HG03196 (cell line): ENCODE measurements around the gene USH1C.

Experiments used
- ATAC-seq: cut with Tn5 transposase; IDR thresholded peaks from one replicate; pipeline ENCODE4 v1.9.1; 2021; ENCODE audit not compliant: unreplicated experiment

USH1C gene

GRCh38 chr11:17544181-17544622, at the start of gene USH1C:
Gene USH1C, minus strand, starts transcription at chr11:17544416. Its CDS starts 109 bp downstream, at chr11:17544307.
- no peak for ATAC-seq

GRCh38 chr11:17593466-17594245, 49.4 kb upstream of the USH1C start:
- ATAC-seq = no peak

DNA sequence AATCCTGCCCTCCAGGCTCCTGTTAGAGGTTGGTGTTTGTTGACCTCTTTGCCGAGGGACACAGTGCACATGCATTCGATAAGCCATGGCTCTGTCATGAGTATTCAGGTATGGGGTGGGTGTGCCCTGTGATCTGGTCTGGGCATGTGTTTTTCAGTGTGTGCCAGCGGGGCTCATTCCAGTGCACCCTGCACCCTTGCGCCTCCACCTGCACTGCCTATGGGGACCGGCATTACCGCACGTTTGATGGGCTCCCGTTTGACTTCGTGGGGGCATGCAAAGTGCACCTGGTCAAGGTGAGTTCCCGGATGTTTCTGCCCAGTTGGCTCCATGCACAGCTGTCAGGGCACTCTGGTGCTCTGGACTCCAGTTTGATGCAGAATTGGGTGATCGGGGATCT, 47.1 kb upstream of the USH1C start:
- no peak for ATAC-seq

DNA sequence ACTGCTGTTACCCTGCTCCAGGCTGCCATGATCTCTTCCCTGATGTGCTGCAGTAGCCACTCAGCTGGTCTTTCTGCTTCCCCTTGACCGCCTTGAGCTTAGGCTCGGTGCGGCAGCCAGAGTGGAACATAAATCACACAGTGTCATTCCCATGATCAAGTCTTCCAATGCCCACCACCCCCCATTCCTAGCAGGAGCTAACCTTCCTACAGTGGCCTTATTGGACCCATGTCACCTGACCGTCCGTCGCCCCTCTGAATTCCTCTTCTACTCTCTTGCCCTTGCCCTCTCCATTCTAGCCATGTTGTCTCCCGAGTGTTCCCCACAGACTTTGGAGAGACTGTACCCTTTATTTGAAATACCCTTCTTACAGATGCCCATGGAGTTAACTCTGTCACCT, 46.2 kb upstream of the USH1C start:
- ATAC-seq = no peak

- ATAC-seq = no peak
These were observed 44.5 kb upstream of the USH1C start for GRCh38 chr11:17588721-17589120.

DNA sequence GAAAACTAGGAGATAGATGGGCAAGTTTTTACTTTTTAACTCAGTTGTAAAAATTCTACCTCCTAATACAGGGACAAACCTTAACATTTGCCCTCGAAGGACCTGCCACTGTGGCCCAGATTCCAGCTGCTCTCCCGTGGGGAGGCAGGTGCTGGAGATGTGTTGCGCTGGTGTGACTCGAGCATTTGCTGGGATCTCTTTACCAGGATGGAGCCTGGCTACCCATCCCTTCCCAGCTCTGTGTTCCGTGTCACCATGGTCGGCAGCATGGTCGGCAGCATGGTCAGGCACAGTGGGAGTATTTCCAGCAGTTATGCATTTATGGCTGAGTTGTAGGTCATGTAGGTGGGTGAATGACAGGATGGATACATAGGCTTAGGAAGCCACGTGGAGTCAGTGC, 44.0 kb upstream of the USH1C start:
- ATAC-seq = no peak

DNA sequence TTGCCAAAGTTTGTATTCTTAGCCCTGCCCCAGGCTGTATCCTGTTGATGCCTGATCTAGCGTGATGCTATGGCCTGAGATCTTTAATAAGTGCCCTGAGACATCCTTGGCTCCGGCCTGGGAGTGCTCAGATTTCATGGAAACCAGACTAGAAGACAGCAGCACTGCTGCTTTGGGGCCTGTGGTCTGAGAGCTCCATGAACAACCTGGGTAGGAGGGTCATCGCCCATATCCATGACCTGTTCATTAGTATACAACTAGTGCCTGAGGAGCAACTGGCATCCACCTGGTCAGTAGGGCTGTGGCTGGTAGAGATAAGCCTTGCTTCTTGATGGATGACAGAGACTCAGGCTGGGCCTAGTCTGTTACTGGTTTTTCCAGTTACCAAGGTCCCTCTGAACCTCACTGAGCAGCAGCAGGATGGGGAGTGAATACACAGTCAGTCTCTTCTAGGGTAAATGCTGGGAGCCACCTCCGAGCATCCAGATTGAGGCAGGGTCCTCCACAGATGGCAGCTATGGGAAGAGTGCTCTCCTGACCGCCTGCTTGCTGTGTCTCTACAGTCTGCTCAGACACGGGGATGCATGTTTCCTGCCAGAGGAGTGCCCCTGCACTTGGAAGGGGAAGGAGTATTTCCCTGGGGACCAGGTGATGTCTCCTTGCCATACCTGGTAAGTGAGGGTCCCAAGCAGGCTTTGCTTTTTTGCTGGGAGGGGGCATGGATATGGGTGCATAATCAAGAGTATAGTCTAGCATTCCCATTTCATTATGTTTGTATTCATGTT, 41.9 kb upstream of the USH1C start:
- no peak for ATAC-seq

DNA sequence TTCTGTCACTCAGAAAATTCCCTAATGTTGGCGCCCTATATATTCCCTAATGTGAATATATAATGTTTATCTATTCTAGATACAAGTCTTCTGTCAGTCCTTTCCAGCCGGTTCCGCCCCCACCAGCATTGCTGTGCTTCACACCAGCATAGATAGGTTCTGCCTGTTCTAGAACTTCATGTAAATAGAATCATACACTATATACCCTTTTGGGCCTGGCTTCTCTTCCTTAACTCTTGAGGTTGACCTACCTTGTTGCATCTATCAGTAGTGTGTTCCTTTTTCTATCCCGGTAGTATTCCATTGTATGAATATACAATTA, 37.5 kb upstream of the USH1C start:
- ATAC-seq = no peak

GRCh38 chr11:17581036-17581731, 37.0 kb upstream of the USH1C start:
- ATAC-seq = no peak

DNA sequence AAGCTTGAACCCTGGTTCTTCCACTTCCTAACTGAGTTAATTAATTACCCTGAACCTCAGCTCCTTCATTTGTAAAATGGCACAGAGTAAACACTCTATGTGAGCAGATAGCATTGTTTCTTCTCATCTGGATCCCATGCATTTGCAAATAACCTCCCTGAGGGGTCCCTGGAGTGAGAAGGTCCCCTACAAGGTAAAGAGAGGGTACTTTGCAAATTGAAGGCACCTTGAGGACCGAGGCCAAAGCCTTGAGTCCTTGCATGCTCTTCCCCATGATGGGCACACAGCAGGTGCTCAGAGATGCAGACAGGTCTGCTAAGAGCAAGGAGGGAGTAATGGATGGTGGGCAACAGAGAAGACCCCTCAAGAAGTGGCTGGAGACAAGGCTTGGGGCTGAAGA, 36.1 kb upstream of the USH1C start:
- ATAC-seq = no peak

GRCh38 chr11:17579451-17579850, 35.2 kb upstream of the USH1C start:
- no peak for ATAC-seq

GRCh38 chr11:17578958-17579357, 34.7 kb upstream of the USH1C start:
- no peak for ATAC-seq

GRCh38 chr11:17578296-17578695, 34.1 kb upstream of the USH1C start:
- ATAC-seq = no peak

DNA sequence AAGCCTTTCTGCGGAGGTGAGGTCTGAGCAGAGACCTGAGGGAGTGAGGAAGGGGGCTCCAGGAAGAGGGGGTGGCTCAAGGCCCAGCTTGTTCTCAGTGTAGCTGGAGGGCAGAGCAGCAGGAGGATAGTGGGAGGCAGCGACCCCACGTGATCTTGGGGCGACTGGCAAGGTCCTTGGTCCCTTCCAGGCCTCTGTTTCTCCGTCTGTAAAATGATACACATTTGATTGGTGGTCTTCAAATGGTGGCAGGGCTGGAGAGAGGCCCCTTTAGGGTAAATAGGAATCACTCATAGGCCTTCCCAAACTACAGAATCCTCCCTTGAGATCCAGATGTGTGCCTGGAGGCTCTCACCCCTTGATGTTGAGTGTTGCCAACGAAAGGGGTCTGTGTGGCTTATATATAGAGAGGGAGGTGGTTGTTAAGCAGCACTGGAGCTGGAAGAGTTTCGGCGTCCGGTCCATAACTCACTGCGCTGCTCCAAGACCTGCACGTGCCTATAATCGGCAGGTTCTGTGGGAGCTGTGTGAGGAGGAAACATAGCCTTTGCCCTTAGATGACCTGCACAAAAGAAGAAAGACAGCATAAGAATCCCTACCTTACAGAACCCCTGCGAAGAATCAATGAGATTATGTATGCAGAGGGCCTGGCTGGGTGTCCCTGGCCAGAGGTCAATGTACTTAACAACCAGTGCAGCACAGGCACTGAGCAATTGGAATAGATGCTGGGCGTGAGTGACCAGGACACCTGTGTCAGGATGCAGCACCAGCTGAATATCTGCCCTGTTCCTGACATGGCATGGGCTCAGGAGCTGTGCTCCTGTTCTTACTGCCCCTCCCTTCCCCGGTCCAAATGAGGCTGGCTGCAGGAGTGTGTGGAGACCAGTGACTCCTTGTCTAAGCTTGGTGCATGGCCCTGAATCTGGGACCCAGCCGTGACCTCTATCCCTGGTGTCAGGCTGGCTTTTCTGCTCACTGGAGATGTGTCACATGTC, 31.5 kb upstream of the USH1C start:
- ATAC-seq = no peak

GRCh38 chr11:17574141-17575091, 30.2 kb upstream of the USH1C start:
- ATAC-seq = no peak

DNA sequence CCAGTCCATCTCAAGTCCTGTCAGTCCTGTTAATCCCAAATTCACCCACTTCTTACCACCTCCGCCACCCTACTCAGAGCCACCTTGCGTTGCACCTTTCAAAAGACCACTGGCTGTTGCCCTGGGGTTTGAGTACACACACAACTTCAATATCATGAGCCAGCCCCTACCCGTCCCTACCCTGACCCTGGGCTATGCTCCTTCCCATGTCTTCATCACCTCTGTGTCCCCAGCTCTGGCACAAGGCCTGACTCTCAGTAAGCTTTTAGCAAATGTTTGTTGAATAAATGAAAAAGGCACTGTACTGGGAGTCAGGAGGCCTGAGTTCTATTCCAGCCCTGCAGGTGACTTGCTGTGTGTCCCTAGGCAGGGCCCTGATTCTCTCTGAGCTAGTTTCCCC, 29.3 kb upstream of the USH1C start:
- ATAC-seq = no peak

DNA sequence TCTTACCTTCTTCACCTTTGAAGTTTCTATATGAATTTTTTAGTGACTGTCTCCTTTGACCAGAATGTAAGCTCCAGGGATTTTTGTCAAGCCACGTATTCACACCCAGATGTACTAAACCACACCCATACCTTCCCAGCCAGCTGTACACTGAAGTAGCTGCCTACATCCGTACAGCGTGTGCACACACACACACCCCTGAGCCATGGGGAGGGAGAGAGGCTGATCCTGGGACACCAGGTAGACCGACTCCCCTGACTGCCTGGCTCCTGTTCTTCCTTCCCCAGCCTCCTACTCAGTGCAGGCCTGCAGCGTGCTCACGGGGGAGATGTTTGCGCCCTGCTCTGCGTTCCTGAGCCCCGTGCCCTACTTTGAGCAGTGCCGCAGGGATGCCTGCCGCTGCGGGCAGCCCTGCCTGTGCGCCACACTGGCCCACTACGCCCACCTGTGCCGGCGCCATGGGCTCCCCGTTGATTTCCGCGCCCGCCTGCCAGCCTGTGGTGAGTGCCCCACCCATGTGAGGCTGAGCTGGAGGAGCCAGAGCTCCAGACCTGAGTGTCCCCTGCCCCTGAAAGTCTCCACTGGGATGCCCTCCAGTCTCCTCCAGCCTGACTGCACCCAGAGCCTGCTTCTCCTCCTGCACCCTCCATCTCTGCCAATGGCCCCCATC, 28.7 kb upstream of the USH1C start:
- ATAC-seq = no peak

DNA sequence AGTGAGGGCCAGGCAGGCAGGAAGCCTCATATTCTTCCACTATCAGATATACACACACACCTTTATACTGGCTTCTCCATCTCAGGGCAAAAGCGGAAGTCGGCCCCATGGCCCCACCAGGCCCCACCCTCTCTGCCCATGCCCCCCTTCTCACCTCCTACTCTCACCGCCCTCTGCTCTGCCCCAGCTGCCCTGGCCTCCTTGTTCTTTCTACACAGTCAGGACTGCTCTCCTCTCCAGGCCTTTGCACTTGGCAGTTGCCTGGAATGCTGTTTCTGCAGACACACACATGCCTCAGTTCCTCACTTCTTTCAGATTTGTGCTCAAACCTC, 28.1 kb upstream of the USH1C start:
- no peak for ATAC-seq
